HepG2 (cell line): Measurements from ENCODE around the gene TATDN2. TPM values are rescaled to one million over a fixed set of nuclear protein-coding genes. Genes with fewer than 3 reads are reported as not detected.

Experiments
- ATAC-seq: fragments of 200-7000 bp; cut with Tn5 transposase; 3 replicates; pipeline ENCODE4 v1.9.1; 2020; ENCODE audit warnings: mild to moderate bottlenecking, moderate library complexity
- BruUV-seq: library from RNA; stranded (reverse); fragments of 400-500 nt; replicated peaks from 2 replicates; lab custom pipeline; 2021; lab: Mats Ljungman, UMichigan
- CTCF ChIA-PET: fragments of 300-600 bp; formaldehyde crosslinking; extraction: SDS; loops from one replicate; lab custom pipeline; 2021; ENCODE audit warnings: low total read pairs, inconsistent platforms, low intra/inter-chr PET ratio; lab: Yijun Ruan, JAX
- POLR2A ChIA-PET: fragments of 350-600 bp; sonication (Branson Sonifier 250); formaldehyde crosslinking; loops from one replicate; lab custom pipeline; 2020; ENCODE audit warnings: antibody characterized with exemption, inconsistent platforms; lab: Yijun Ruan, JAX
- DNase-seq: peaks from one replicate; pipeline ENCODE4 v3.0.0-alpha.2; 2015; ENCODE audit warnings: low spot score
- FAIRE-seq: peaks from 3 replicates; lab custom pipeline; 2011; peaks lifted over from hg19 to GRCh38; lab: Jason Lieb, UNC
- H2AFZ ChIP-seq: one replicate; pipeline ENCODE4 v1.6.1; 2011; ENCODE audit warnings: low read length, inconsistent platforms
- H3K27ac ChIP-seq: fragments of 300-600 bp; 3 replicates; pipeline ENCODE4 v1.8.0; 2011; ENCODE audit warnings: mixed run types, mild to moderate bottlenecking, mixed read lengths, low read length, inconsistent platforms; ENCODE audit not compliant: insufficient read depth; ENCODE audit errors: extremely low read length
- H3K27me3 ChIP-seq, 2 experiments: fragments of 200-600 bp in 1 of 2; 2 replicates in 1 of 2; 3 replicates in 1 of 2; pipeline versions ENCODE4 v1.6.0 to v1.8.0; 2011; ENCODE audit warnings: low read length in 2 of 2, mild to moderate bottlenecking in 2 of 2, moderate library complexity in 2 of 2, inconsistent platforms in 1 of 2; ENCODE audit not compliant: insufficient read depth in 2 of 2, control insufficient read depth in 1 of 2
- H3K36me3 ChIP-seq, 2 experiments: fragments of 200-600 bp in 1 of 2; replicated peaks in 1 of 2; 2 replicates in 1 of 2; 3 replicates in 1 of 2; pipeline versions ENCODE4 v1.5.1 to v1.8.0; 2011; ENCODE audit warnings: low read length in 2 of 2, inconsistent platforms in 1 of 2; ENCODE audit not compliant: insufficient read depth in 2 of 2, control insufficient read depth in 1 of 2
- H3K4me1 ChIP-seq: 2 replicates; pipeline ENCODE4 v1.5.1; 2012; ENCODE audit warnings: low read length, inconsistent platforms; ENCODE audit not compliant: insufficient read depth
- H3K4me2 ChIP-seq: 2 replicates; pipeline ENCODE4 v1.6.0; 2011; ENCODE audit warnings: low read depth, low read length, inconsistent platforms
- H3K4me3 ChIP-seq, 3 experiments: fragments of 200-600 bp in 1 of 3; sonication (generic), shearing (Covaris generic) in 1 of 3; replicated peaks in 1 of 3; 2 replicates each; pipeline ENCODE4 v1.5.1; 2011 to 2016; ENCODE audit warnings: low read length in 3 of 3, inconsistent platforms in 2 of 3, low read depth in 2 of 3, mild to moderate bottlenecking in 2 of 3, control low read depth in 1 of 3, mixed read lengths in 1 of 3; ENCODE audit not compliant: insufficient read depth in 1 of 3
- H3K79me2 ChIP-seq: one replicate; pipeline ENCODE4 v1.6.1; 2011; ENCODE audit warnings: low read length, inconsistent platforms; ENCODE audit not compliant: insufficient read depth
- H3K9ac ChIP-seq: 2 replicates; pipeline ENCODE4 v1.6.0; 2011; ENCODE audit warnings: mild to moderate bottlenecking, low read depth, low read length, inconsistent platforms; ENCODE audit not compliant: insufficient read depth
- H3K9me3 ChIP-seq: 2 replicates; pipeline ENCODE4 v1.5.1; 2012; ENCODE audit warnings: mild to moderate bottlenecking, low read length
- H4K20me1 ChIP-seq: 2 replicates; pipeline ENCODE4 v1.6.0; 2011; ENCODE audit warnings: inconsistent platforms, mild to moderate bottlenecking, low read length, moderate library complexity; ENCODE audit not compliant: insufficient read depth
- CTCF ChIP-seq: sonication (generic); formaldehyde crosslinking; IDR thresholded peaks from 2 replicates; pipeline ENCODE4 v1.5.0; 2020; ENCODE audit warnings: mild to moderate bottlenecking, missing genetic modification reagents, moderate library complexity
- ETV6 ChIP-seq: sonication (generic); formaldehyde crosslinking; conservative IDR thresholded peaks from 2 replicates; pipeline ENCODE4 v1.4.0; 2020; ENCODE audit warnings: missing genetic modification reagents
- KMT2A ChIP-seq: sonication (generic); formaldehyde crosslinking; IDR thresholded peaks from 2 replicates; pipeline ENCODE4 v1.4.0; 2020; ENCODE audit warnings: missing genetic modification reagents
- NFYB ChIP-seq: sonication (generic); formaldehyde crosslinking; IDR thresholded peaks from 2 replicates; pipeline ENCODE4 v1.4.0; 2020; ENCODE audit warnings: missing genetic modification reagents
- NFYC ChIP-seq: IDR thresholded peaks from 2 replicates; pipeline ENCODE4 v1.6.1; 2016; ENCODE audit warnings: missing genetic modification reagents, missing compliant biosample characterization
- TBL1XR1 ChIP-seq: fragments of 150-350 bp; IDR thresholded peaks from 2 replicates; pipeline ENCODE4 v1.6.1; 2014; ENCODE audit warnings: borderline replicate concordance, low read length; ENCODE audit not compliant: partially characterized antibody
- USF2 ChIP-seq, 2 experiments: sonication (generic) in 1 of 2; formaldehyde crosslinking in 1 of 2; IDR thresholded peaks; 2 replicates each; pipeline versions ENCODE4 v1.5.1 to v1.6.1; 2011 to 2020; ENCODE audit warnings: borderline replicate concordance in 1 of 2, low read depth in 1 of 2, low read length in 1 of 2, mild to moderate bottlenecking in 1 of 2, missing genetic modification reagents in 1 of 2, moderate library complexity in 1 of 2
- ZBTB4 ChIP-seq: sonication (generic); formaldehyde crosslinking; IDR thresholded peaks from 2 replicates; pipeline ENCODE4 v1.4.0; 2020; ENCODE audit warnings: missing genetic modification reagents, mild to moderate bottlenecking, borderline replicate concordance
- ZNF850 ChIP-seq: sonication (generic); formaldehyde crosslinking; conservative IDR thresholded peaks from 2 replicates; pipeline ENCODE4 v1.9.0; 2021; ENCODE audit warnings: mild to moderate bottlenecking, missing genetic modification reagents
- WGBS: methylation state at CpG from one replicate; pipeline ENCODE4 v1.1.6; 2017; ENCODE audit warnings: low lambda C conversion rate; 5-methylcytosine and 5-hydroxymethylcytosine counted together
- in situ Hi-C: cut with HindIII; loops from 2 replicates; pipeline ENCODE4 v1.10.0; 2017; ENCODE audit warnings: low pct_unique_long_range_greater_than_20kb; ENCODE audit not compliant: extremely low pct_ligation_motif_present
- intact Hi-C: fragments of 100-400 bp; cut with micrococcal nuclease; formaldehyde crosslinking; loops from one replicate; pipeline ENCODE4 v1.10.0; 2022; ENCODE audit not compliant: unreplicated experiment
- polyA plus RNA-seq, 8 experiments: library from polyadenylated mRNA; depleted of rRNA in 3 of 8; stranded (reverse) in 7 of 8; unstranded in 1 of 8; fragments of >200 nt; fragmentation: Illumina TruSeq in 4 of 8; extraction: Trizol in 4 of 8; gene quantifications; 2 replicates each; pipeline versions ENCODE4 v1.2.1 to v1.2.3, GENCODE V29; 2011 to 2016; ENCODE audit warnings: low read depth in 4 of 8, missing spikeins in 1 of 8, mixed read lengths in 1 of 8; ENCODE audit not compliant: insufficient read depth in 1 of 8
- total RNA-seq, 5 experiments: library from RNA; depleted of rRNA; stranded (reverse); fragments of >200 nt; fragmentation: Illumina TruSeq; extraction: Trizol; gene quantifications; 2 replicates each; pipeline ENCODE4 v1.2.3, GENCODE V29; 2016; ENCODE audit warnings: low read depth in 1 of 5

The TATDN2 gene
- total and polyA plus RNA-seq, 2 of the 13 experiments (the other 11 are each of a cell fraction or from before 2014, with no cell fraction given), result 12.1 to 21.9 TPM

GRCh38 chr3:10238345-10239183 lies 9.7 kb upstream of the TATDN2 start:
- in situ Hi-C loops, result no loop called here
- H4K20me1 ChIP-seq, result no peaks in the 10 kb centered on the region
- CTCF ChIA-PET, result no interaction called here

DNA sequence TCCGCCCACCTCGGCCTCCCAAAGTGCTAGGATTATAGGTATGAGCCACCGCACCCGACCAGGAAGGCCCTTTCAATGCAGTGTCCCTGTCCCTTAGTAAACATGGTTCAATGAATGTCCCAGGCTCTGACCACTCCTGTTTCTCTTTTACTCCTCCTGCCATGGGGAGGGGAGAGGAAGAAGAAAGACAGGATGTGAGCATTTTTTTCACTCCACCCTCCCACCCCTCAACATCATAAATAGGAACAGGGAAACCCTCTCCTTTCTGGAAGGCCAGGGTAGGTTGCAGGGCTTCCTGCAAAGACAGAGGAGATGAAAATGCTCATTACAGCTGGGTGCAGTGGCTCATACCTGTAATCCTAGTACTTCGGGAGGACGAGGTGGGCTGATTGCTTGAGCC lies 7.5 kb upstream of the TATDN2 start:
- H3K9ac ChIP-seq, result no peak overlapping the region
- intact Hi-C loops, result no loop called here
- H3K27me3 ChIP-seq, result no peaks in the 10 kb centered on the region
- ATAC-seq (no peak), DNase-seq (no peak), FAIRE-seq (no peak)
- H2AFZ ChIP-seq, result no peak overlapping the region
- no peaks in the 10 kb centered on the region for H3K4me1 ChIP-seq
- CTCF ChIA-PET, result no interaction called here
- H3K4me3 ChIP-seq, result no peak overlapping the region
- no TSS peak for BruUV-seq
- no peak overlapping the region for H3K4me2 ChIP-seq
- H3K79me2 ChIP-seq, result no peaks in the 10 kb centered on the region
- H4K20me1 ChIP-seq, result no peaks in the 10 kb centered on the region
- POLR2A ChIA-PET, result interaction anchor here (1.8 kb wide), 1 partner anchor 7 kb away, joined by 8 read pairs; the partner anchor contains the start of gene TATDN2
- 96% methylated on average over 6 of the region's 6 CpGs for WGBS
- peaks cover 15% of the 10 kb centered on the region for H3K9me3 ChIP-seq
- in situ Hi-C loops, result no loop called here
- peaks cover 18 to 32% of the 10 kb centered on the region in 2 experiments for H3K36me3 ChIP-seq
- no peak overlapping the region for H3K27ac ChIP-seq
- TF ChIP-seq KMT2A (CRISPR knock-in tag) (no peak), ZNF850 (CRISPR knock-in tag) (no peak), ZBTB4 (CRISPR knock-in tag) (no peak), CTCF (CRISPR knock-in tag) (no peak), USF2 (IDR thresholded peaks at IDR 0.05; ENCODE audit: low read depth, low read length) (no peak), USF2 (CRISPR knock-in tag; IDR thresholded peaks at IDR 0.05; ENCODE audit: borderline replicate concordance) (no peak), ETV6 (no peak)

More at GRCh38 chr3:10238345-10239183, 9.7 kb upstream of the TATDN2 start:
- WGBS, result 96% methylated on average over 8 of the region's 15 CpGs
- intact Hi-C loops, result no loop called here
- no TSS peak for BruUV-seq
- no peak overlapping the region for H2AFZ ChIP-seq
- H3K4me3 ChIP-seq, result no peak overlapping the region
- H3K36me3 ChIP-seq, result peaks cover 30 to 55% of the 10 kb centered on the region in 2 experiments
- H3K79me2 ChIP-seq, result no peaks in the 10 kb centered on the region
- H3K27me3 ChIP-seq, result no peaks in the 10 kb centered on the region
- no peak overlapping the region for H3K9ac ChIP-seq
- TF ChIP-seq NFYB (CRISPR knock-in tag), result 0 out of 2 replicates have a peak, but pooled peaks have one; percentile 22
- 0 out of 2 replicates have a peak, but pooled peaks have one; percentile 13 for TF ChIP-seq NFYC (CRISPR knock-in tag)
- no peak for TF ChIP-seq TBL1XR1
- no peak overlapping the region for H3K27ac ChIP-seq
- no peak for DNase-seq
- POLR2A ChIA-PET, result interaction anchor here (1.8 kb wide), 1 partner anchor 9 kb away, joined by 8 read pairs; the partner anchor contains the start of gene TATDN2
- no peak for FAIRE-seq
- ATAC-seq, result no peak
- H3K9me3 ChIP-seq, result no peaks in the 10 kb centered on the region
- no peaks in the 10 kb centered on the region for H3K4me1 ChIP-seq
- H3K4me2 ChIP-seq, result no peak overlapping the region
